NB4 (cell line): ENCODE data around the gene GSTM2.

ENCODE experiments used
- MYC ChIP-seq: IDR thresholded peaks from 2 replicates; pipeline ENCODE4 v1.6.1; 2011; ENCODE audit warnings: low read depth, low read length
- POLR2A ChIP-seq: IDR thresholded peaks from 2 replicates; pipeline ENCODE4 v1.6.1; 2011; ENCODE audit warnings: mild to moderate bottlenecking; ENCODE audit not compliant: insufficient read length; ENCODE audit errors: extremely low read depth
- TF ChIP-seq, protein P1 (sequence below): IDR thresholded peaks from one replicate; pipeline ENCODE4 v1.5.1; 2012; ENCODE audit warnings: low read depth, low read length
- TF ChIP-seq, protein P2 (sequence below): IDR thresholded peaks from 2 replicates; pipeline ENCODE4 v1.6.1; 2011; ENCODE audit warnings: low read depth, low read length

GRCh38 chr1:109620401-109620791, 47.5 kb upstream of the GSTM2 start:
- TF ChIP-seq, protein P1, sequence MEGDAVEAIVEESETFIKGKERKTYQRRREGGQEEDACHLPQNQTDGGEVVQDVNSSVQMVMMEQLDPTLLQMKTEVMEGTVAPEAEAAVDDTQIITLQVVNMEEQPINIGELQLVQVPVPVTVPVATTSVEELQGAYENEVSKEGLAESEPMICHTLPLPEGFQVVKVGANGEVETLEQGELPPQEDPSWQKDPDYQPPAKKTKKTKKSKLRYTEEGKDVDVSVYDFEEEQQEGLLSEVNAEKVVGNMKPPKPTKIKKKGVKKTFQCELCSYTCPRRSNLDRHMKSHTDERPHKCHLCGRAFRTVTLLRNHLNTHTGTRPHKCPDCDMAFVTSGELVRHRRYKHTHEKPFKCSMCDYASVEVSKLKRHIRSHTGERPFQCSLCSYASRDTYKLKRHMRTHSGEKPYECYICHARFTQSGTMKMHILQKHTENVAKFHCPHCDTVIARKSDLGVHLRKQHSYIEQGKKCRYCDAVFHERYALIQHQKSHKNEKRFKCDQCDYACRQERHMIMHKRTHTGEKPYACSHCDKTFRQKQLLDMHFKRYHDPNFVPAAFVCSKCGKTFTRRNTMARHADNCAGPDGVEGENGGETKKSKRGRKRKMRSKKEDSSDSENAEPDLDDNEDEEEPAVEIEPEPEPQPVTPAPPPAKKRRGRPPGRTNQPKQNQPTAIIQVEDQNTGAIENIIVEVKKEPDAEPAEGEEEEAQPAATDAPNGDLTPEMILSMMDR, result no peak
- no peak for TF ChIP-seq POLR2A
- TF ChIP-seq MYC, result no peak
- TF ChIP-seq, protein P2, sequence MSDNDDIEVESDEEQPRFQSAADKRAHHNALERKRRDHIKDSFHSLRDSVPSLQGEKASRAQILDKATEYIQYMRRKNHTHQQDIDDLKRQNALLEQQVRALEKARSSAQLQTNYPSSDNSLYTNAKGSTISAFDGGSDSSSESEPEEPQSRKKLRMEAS, result no peak
